ENCODE data around the gene FAM193A. TPM values are rescaled to one million over a fixed set of nuclear protein-coding genes. Genes with fewer than 3 reads are reported as not detected.

Gene FAM193A
- total RNA-seq, 1 experiment from 2014 or later = 31.3 TPM

- ChIA-PET POLR2A (no interaction called here), CTCF (interaction anchor here (0.6 kb wide), 1 partner anchor 104 kb away, joined by 4 read pairs; no protein-coding TSS in a partner anchor)
- Mint-ChIP-seq H3K4me1 (ENCODE audit: insufficient read depth, unreplicated experiment) (no peaks in the 10 kb centered on the region), H3K27me3 (ENCODE audit: insufficient read depth, unreplicated experiment) (no peaks in the 10 kb centered on the region), H3K9me3 (ENCODE audit: unreplicated experiment) (no peaks in the 10 kb centered on the region), H3K36me3 (ENCODE audit: insufficient read depth, unreplicated experiment) (peaks cover 42% of the 10 kb centered on the region), H3K4me3 (ENCODE audit: unreplicated experiment) (no peak overlapping the region), H3K27ac (ENCODE audit: low read depth, unreplicated experiment) (no peak overlapping the region)
- TF ChIP-seq, protein P1, sequence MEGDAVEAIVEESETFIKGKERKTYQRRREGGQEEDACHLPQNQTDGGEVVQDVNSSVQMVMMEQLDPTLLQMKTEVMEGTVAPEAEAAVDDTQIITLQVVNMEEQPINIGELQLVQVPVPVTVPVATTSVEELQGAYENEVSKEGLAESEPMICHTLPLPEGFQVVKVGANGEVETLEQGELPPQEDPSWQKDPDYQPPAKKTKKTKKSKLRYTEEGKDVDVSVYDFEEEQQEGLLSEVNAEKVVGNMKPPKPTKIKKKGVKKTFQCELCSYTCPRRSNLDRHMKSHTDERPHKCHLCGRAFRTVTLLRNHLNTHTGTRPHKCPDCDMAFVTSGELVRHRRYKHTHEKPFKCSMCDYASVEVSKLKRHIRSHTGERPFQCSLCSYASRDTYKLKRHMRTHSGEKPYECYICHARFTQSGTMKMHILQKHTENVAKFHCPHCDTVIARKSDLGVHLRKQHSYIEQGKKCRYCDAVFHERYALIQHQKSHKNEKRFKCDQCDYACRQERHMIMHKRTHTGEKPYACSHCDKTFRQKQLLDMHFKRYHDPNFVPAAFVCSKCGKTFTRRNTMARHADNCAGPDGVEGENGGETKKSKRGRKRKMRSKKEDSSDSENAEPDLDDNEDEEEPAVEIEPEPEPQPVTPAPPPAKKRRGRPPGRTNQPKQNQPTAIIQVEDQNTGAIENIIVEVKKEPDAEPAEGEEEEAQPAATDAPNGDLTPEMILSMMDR (IDR thresholded peaks at IDR 0.05; ENCODE audit: unreplicated experiment) = no peak
- BruUV-seq (replicated peaks) = no TSS peak
- no peak for DNase-seq (ENCODE audit: unreplicated experiment)
- intact Hi-C loops (cut with micrococcal nuclease) = no loop called here
Observed at GRCh38 chr4:2516635-2517034, 19.8 kb upstream of the FAM193A start.

- Mint-ChIP-seq H3K4me1 (ENCODE audit: insufficient read depth, unreplicated experiment) (no peaks in the 10 kb centered on the region), H3K27me3 (ENCODE audit: insufficient read depth, unreplicated experiment) (no peaks in the 10 kb centered on the region), H3K36me3 (ENCODE audit: insufficient read depth, unreplicated experiment) (no peaks in the 10 kb centered on the region), H3K4me3 (ENCODE audit: unreplicated experiment) (no peak overlapping the region), H3K9me3 (ENCODE audit: unreplicated experiment) (no peaks in the 10 kb centered on the region), H3K27ac (ENCODE audit: low read depth, unreplicated experiment) (no peak overlapping the region)
- CTCF ChIA-PET = no interaction called here
- BruUV-seq (replicated peaks) = no TSS peak
- POLR2A ChIA-PET = no interaction called here
- intact Hi-C loops (cut with micrococcal nuclease) = no loop called here
- TF ChIP-seq, protein P1 (IDR thresholded peaks at IDR 0.05; ENCODE audit: unreplicated experiment) = peak; percentile 9
- DNase-seq (ENCODE audit: unreplicated experiment) = no peak
Observed at GRCh38 chr4:2526559-2526958, 9.9 kb upstream of the FAM193A start.

- intact Hi-C loops (cut with micrococcal nuclease) = loop anchor here (10.0 kb wide), 1 partner anchor 130 kb away; no protein-coding TSS in a partner anchor
- ChIA-PET CTCF (interaction anchor here (0.6 to 0.9 kb wide), 3 partner anchors 24 to 58 kb away, joined by 3 to 4 read pairs (median 3); no protein-coding TSS in a partner anchor), POLR2A (interaction anchor here (0.6 to 3.1 kb wide), 6 partner anchors 44 to 1245 kb away, joined by 3 to 17 read pairs (median 8); partner anchors contain the start of genes HAUS3, MAEA, POLN and RNF4)
- DNase-seq (ENCODE audit: unreplicated experiment) = no peak
- no peaks in the 10 kb centered on the region for H3K9me3 Mint-ChIP-seq (ENCODE audit: unreplicated experiment)
- H3K4me3 Mint-ChIP-seq (ENCODE audit: unreplicated experiment) = peak overlapping the region; percentile 81
- H3K36me3 Mint-ChIP-seq (ENCODE audit: insufficient read depth, unreplicated experiment) = no peaks in the 10 kb centered on the region
- no peaks in the 10 kb centered on the region for H3K4me1 Mint-ChIP-seq (ENCODE audit: insufficient read depth, unreplicated experiment)
- no peaks in the 10 kb centered on the region for H3K27me3 Mint-ChIP-seq (ENCODE audit: insufficient read depth, unreplicated experiment)
- TF ChIP-seq, protein P1 (IDR thresholded peaks at IDR 0.05; ENCODE audit: unreplicated experiment) = no peak
- BruUV-seq (replicated peaks) = no TSS peak
- H3K27ac Mint-ChIP-seq (ENCODE audit: low read depth, unreplicated experiment) = peak overlapping the region; percentile 81
Observed at GRCh38 chr4:2534904-2535375, 1.5 kb upstream of the FAM193A start.

- TF ChIP-seq, protein P1 (IDR thresholded peaks at IDR 0.05; ENCODE audit: unreplicated experiment) = no peak
- Mint-ChIP-seq H3K9me3 (ENCODE audit: unreplicated experiment) (no peaks in the 10 kb centered on the region), H3K4me1 (ENCODE audit: insufficient read depth, unreplicated experiment) (no peaks in the 10 kb centered on the region), H3K27ac (ENCODE audit: low read depth, unreplicated experiment) (peak overlapping the region; percentile 81), H3K4me3 (ENCODE audit: unreplicated experiment) (peak overlapping the region; percentile 81), H3K36me3 (ENCODE audit: insufficient read depth, unreplicated experiment) (peaks cover 4% of the 10 kb centered on the region), H3K27me3 (ENCODE audit: insufficient read depth, unreplicated experiment) (no peaks in the 10 kb centered on the region)
- POLR2A ChIA-PET = interaction anchor here (0.6 to 3.1 kb wide), 9 partner anchors 21 to 1246 kb away, joined by 3 to 17 read pairs (median 4); partner anchors contain the start of genes HAUS3, MAEA, POLN and RNF4
- DNase-seq (ENCODE audit: unreplicated experiment) = no peak
- BruUV-seq (replicated peaks) = TSS peak; percentile 79
- CTCF ChIA-PET = interaction anchor here (0.6 to 0.9 kb wide), 3 partner anchors 23 to 69 kb away, joined by 3 read pairs; no protein-coding TSS in a partner anchor
- intact Hi-C loops (cut with micrococcal nuclease) = loop anchor here (1.0 to 10.0 kb wide), 2 partner anchors 45 to 129 kb away; no protein-coding TSS in a partner anchor
Observed at GRCh38 chr4:2535376-2536192, 863 bp upstream of the FAM193A start.
